GM12878 (cell line): ENCODE measurements around the gene HMG20B. TPM values are rescaled to one million over a fixed set of nuclear protein-coding genes. Genes with fewer than 3 reads are reported as not detected.

Experiments used
- BHLHE40 ChIP-seq, 2 experiments: fragments of 450-650 bp in 1 of 2; IDR thresholded peaks; 2 replicates each; pipeline ENCODE4 v1.6.1; 2011 to 2017; ENCODE audit warnings: low read depth in 2 of 2, borderline replicate concordance in 1 of 2, improper control_type of control experiment in 1 of 2, low read length in 1 of 2, mild to moderate bottlenecking in 1 of 2
- CBX5 ChIP-seq: sonication (generic); IDR thresholded peaks from 2 replicates; pipeline ENCODE4 v1.6.1; 2016; ENCODE audit warnings: low read depth, moderate library complexity, mild to moderate bottlenecking, inconsistent platforms
- CREM ChIP-seq: IDR thresholded peaks from 2 replicates; pipeline ENCODE4 v1.6.1; 2014; ENCODE audit warnings: antibody characterized with exemption, low read depth
- EGR1 ChIP-seq, 2 experiments: IDR thresholded peaks; 1 replicate in 1 of 2; 2 replicates in 1 of 2; pipeline ENCODE4 v1.6.1; 2011 to 2012; ENCODE audit warnings: low read depth in 2 of 2, low read length in 2 of 2, borderline replicate concordance in 1 of 2, mild to moderate bottlenecking in 1 of 2, moderate library complexity in 1 of 2
- GATAD2B ChIP-seq: fragments of 450-650 bp; conservative IDR thresholded peaks from 2 replicates; pipeline ENCODE4 v1.6.1; 2017; ENCODE audit warnings: low read depth, mild to moderate bottlenecking, moderate library complexity
- HDGF ChIP-seq: fragments of 450-650 bp; IDR thresholded peaks from 2 replicates; pipeline ENCODE4 v1.6.1; 2016; ENCODE audit warnings: antibody characterized with exemption
- NR2F1 ChIP-seq: fragments of 450-650 bp; conservative IDR thresholded peaks from 2 replicates; pipeline ENCODE4 v1.6.1; 2017; ENCODE audit warnings: mild to moderate bottlenecking
- SMC3 ChIP-seq: IDR thresholded peaks from 2 replicates; pipeline ENCODE4 v1.6.1; 2011; ENCODE audit warnings: low read length, improper control_type of control experiment, borderline replicate concordance
- ZNF217 ChIP-seq: fragments of 450-650 bp; IDR thresholded peaks from 2 replicates; pipeline ENCODE4 v1.6.1; 2017; ENCODE audit warnings: antibody characterized with exemption, mild to moderate bottlenecking
- polyA plus RNA-seq, 11 experiments: library from polyadenylated mRNA; depleted of rRNA in 4 of 11; unstranded in 6 of 11; stranded (reverse) in 5 of 11; fragments of >200 nt; fragmentation: Nextera tagmentation in 4 of 11; fragmentation: Illumina TruSeq in 1 of 11; extraction: Ambion mirVana in 4 of 11; extraction: Trizol in 1 of 11; gene quantifications; 1 replicate in 1 of 11; 2 replicates in 10 of 11; pipeline versions ENCODE4 v1.2.1 to v1.2.3, GENCODE V29; 2011 to 2016; ENCODE audit warnings: inconsistent platforms in 2 of 11, missing spikeins in 2 of 11, low read depth in 1 of 11
- total RNA-seq, 4 experiments: library from RNA; depleted of rRNA in 3 of 4; stranded (reverse); fragments of >200 nt in 3 of 4; fragmentation: Illumina TruSeq in 1 of 4; extraction: Trizol in 1 of 4; gene quantifications; 2 replicates each; pipeline versions ENCODE4 v1.2.1 to v1.2.3, GENCODE V29; 2013 to 2021
- TF ChIP-seq, protein P1 (sequence below): fragments of 450-650 bp; IDR thresholded peaks from 2 replicates; pipeline ENCODE4 v1.6.1; 2016; ENCODE audit warnings: mild to moderate bottlenecking, moderate library complexity, borderline replicate concordance

HMG20B gene
- total and polyA plus RNA-seq, 10 of the 15 experiments (the other 5 are each of a cell fraction or from before 2014, with no cell fraction given) = 0.37 to 92.7 (median 47.0) TPM

DNA sequence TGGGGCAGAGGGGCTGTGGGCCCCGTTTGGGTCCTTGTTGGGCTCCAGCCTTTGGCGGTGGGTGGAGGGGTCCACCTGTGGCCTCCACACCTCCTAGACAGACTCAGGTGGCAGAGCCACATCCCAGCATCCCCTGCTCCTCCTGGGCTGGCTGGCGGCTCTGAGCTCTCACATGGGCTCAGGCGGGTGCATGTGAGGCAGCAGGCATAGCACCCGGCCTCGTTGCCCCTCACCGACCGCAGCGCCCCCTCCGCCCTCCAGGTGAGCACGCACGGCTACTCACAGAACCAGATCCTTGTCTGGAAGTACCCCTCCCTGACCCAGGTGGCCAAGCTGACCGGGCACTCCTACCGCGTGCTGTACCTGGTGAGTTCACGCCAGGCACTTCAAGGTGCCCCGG lies 39.7 kb upstream of the HMG20B start (continued):
- TF ChIP-seq, protein P1, sequence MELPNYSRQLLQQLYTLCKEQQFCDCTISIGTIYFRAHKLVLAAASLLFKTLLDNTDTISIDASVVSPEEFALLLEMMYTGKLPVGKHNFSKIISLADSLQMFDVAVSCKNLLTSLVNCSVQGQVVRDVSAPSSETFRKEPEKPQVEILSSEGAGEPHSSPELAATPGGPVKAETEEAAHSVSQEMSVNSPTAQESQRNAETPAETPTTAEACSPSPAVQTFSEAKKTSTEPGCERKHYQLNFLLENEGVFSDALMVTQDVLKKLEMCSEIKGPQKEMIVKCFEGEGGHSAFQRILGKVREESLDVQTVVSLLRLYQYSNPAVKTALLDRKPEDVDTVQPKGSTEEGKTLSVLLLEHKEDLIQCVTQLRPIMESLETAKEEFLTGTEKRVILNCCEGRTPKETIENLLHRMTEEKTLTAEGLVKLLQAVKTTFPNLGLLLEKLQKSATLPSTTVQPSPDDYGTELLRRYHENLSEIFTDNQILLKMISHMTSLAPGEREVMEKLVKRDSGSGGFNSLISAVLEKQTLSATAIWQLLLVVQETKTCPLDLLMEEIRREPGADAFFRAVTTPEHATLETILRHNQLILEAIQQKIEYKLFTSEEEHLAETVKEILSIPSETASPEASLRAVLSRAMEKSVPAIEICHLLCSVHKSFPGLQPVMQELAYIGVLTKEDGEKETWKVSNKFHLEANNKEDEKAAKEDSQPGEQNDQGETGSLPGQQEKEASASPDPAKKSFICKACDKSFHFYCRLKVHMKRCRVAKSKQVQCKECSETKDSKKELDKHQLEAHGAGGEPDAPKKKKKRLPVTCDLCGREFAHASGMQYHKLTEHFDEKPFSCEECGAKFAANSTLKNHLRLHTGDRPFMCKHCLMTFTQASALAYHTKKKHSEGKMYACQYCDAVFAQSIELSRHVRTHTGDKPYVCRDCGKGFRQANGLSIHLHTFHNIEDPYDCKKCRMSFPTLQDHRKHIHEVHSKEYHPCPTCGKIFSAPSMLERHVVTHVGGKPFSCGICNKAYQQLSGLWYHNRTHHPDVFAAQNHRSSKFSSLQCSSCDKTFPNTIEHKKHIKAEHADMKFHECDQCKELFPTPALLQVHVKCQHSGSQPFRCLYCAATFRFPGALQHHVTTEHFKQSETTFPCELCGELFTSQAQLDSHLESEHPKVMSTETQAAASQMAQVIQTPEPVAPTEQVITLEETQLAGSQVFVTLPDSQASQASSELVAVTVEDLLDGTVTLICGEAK = no peak
- TF ChIP-seq ZNF217 (no peak), HDGF (no peak), SMC3 (no peak), GATAD2B (no peak), BHLHE40 (IDR thresholded peaks at IDR 0.05; ENCODE audit: borderline replicate concordance in 1 of 2, low read depth in 2 of 2, low read length in 1 of 2) (no peak), NR2F1 (no peak), CREM (no peak), CBX5 (no peak), EGR1 (IDR thresholded peaks at IDR 0.05; ENCODE audit: borderline replicate concordance in 1 of 2, low read depth in 2 of 2, low read length in 2 of 2) (no peak)
